ENCODE results near the gene TEAD1. TPM values are rescaled to one million over a fixed set of nuclear protein-coding genes. Genes with fewer than 3 reads are reported as not detected.

TEAD1 gene
- total and polyA plus RNA-seq, 4 donors, result 9.1 to 38.4 (median 10.7) TPM

GRCh38 chr11:12798609-12799011, 124.4 kb downstream of the TEAD1 start:
- Histone ChIP-seq H3K27me3 (ENCODE audit: control insufficient read depth in 4 of 4, insufficient read depth in 4 of 4, low read length in 3 of 4) (no peaks in the 10 kb centered on the region), H3K36me3 (ENCODE audit: control insufficient read depth in 4 of 4, insufficient read depth in 3 of 4, low read depth in 1 of 4, low read length in 3 of 4) (peaks cover 0 to 4% (median 2%) of the 10 kb centered on the region in 4 donors), H3K9me3 (ENCODE audit: control insufficient read depth in 4 of 4, low read length in 3 of 4) (no peaks in the 10 kb centered on the region), H3K9ac (ENCODE audit: low read depth in 1 of 2, low read length in 2 of 2) (no peak overlapping the region), H3K4me3 (ENCODE audit: low read depth in 1 of 3, low read length in 3 of 3) (no peak overlapping the region), H3K27ac (ENCODE audit: low read depth in 1 of 2, low read length in 2 of 2) (no peak overlapping the region), H3K4me1 (ENCODE audit: control insufficient read depth in 4 of 4, insufficient read depth in 4 of 4, low read length in 3 of 4) (peaks cover 2 to 27% (median 21%) of the 10 kb centered on the region in 4 donors)
- no peak for DNase-seq (ENCODE audit: low spot score)
- no peak for TF ChIP-seq TAF1 (conservative IDR thresholded peaks at IDR 0.05)
- no peak for TF ChIP-seq FOXA2 (IDR thresholded peaks at IDR 0.05)
- TF ChIP-seq ATF3 (IDR thresholded peaks at IDR 0.05), result no peak
- TF ChIP-seq NR2F2 (IDR thresholded peaks at IDR 0.05), result no peak
- TF ChIP-seq FOXA1 (IDR thresholded peaks at IDR 0.05), result no peak
- no peak for TF ChIP-seq YY1 (IDR thresholded peaks at IDR 0.05)
- TF ChIP-seq HNF4G (IDR thresholded peaks at IDR 0.05), result no peak
- TF ChIP-seq REST (IDR thresholded peaks at IDR 0.05), result no peak
- no peak for TF ChIP-seq CTCF (IDR thresholded peaks at IDR 0.05; ENCODE audit: low read depth, low read length, missing input control)
- WGBS, result 67% methylated on average over 4 of the region's 4 CpGs

GRCh38 chr11:12799334-12799835, 125.2 kb downstream of the TEAD1 start:
- 65% methylated on average over 4 of the region's 4 CpGs for WGBS
- Histone ChIP-seq H3K9ac (ENCODE audit: low read depth in 1 of 2, low read length in 2 of 2) (no peak overlapping the region), H3K4me3 (ENCODE audit: low read depth in 1 of 3, low read length in 3 of 3) (no peak overlapping the region), H3K4me1 (ENCODE audit: control insufficient read depth in 4 of 4, insufficient read depth in 4 of 4, low read length in 3 of 4) (peaks cover 2 to 28% (median 21%) of the 10 kb centered on the region in 4 donors), H3K27ac (ENCODE audit: low read depth in 1 of 2, low read length in 2 of 2) (no peak overlapping the region), H3K9me3 (ENCODE audit: control insufficient read depth in 4 of 4, low read length in 3 of 4) (no peaks in the 10 kb centered on the region), H3K36me3 (ENCODE audit: control insufficient read depth in 4 of 4, insufficient read depth in 3 of 4, low read depth in 1 of 4, low read length in 3 of 4) (peaks cover 0 to 3% (median under 1%) of the 10 kb centered on the region in 4 donors), H3K27me3 (ENCODE audit: control insufficient read depth in 4 of 4, insufficient read depth in 4 of 4, low read length in 3 of 4) (no peaks in the 10 kb centered on the region)
- TF ChIP-seq FOXA1 (IDR thresholded peaks at IDR 0.05) (no peak), ZBTB33 (IDR thresholded peaks at IDR 0.05) (no peak), RXRA (IDR thresholded peaks at IDR 0.05) (no peak), TAF1 (conservative IDR thresholded peaks at IDR 0.05) (no peak), HNF4G (IDR thresholded peaks at IDR 0.05) (no peak), GABPA (IDR thresholded peaks at IDR 0.05 in 1 of 2, conservative IDR thresholded peaks at IDR 0.05 in 1 of 2) (no peak), NR2F2 (IDR thresholded peaks at IDR 0.05) (no peak), CTCF (IDR thresholded peaks at IDR 0.05; ENCODE audit: low read depth, low read length, missing input control) (no peak), HNF4A (conservative IDR thresholded peaks at IDR 0.05) (no peak), SP1 (IDR thresholded peaks at IDR 0.05) (no peak), ATF3 (IDR thresholded peaks at IDR 0.05) (no peak)
- no peak for DNase-seq (ENCODE audit: low spot score)

All from liver (tissue), 9 donors.